ENCODE results near the gene NDUFB6. TPM values are rescaled to one million over a fixed set of nuclear protein-coding genes. Genes with fewer than 3 reads are reported as not detected.
A peak's percentile ranks its signal among the peaks of the same experiment; 100 is the strongest.

The NDUFB6 gene
- total RNA-seq, 1 experiment from 2014 or later: 56.0 TPM

- Mint-ChIP-seq H3K27me3 (ENCODE audit: low read depth) (peaks cover 4% of the 10 kb centered on the region; the same call in 1 of the 2 replicates), H3K27ac (no peak overlapping the region), H3K4me1 (no peaks in the 10 kb centered on the region), H3K36me3 (no peaks in the 10 kb centered on the region), H3K4me3 (no peak overlapping the region), H3K9me3 (peaks cover 10% of the 10 kb centered on the region)
- ChIA-PET CTCF (interaction anchor here (0.7 to 3.2 kb wide), 10 partner anchors 10 to 381 kb away, joined by 3 to 31 read pairs (median 5); partner anchors contain the start of gene TMEM215), POLR2A (no interaction called here)
- no peak for DNase-seq (ENCODE audit: low spot score)
- TF ChIP-seq TP53 (CRISPR knock-in tag; IDR thresholded peaks at IDR 0.05): no peak
- TF ChIP-seq, protein P1, sequence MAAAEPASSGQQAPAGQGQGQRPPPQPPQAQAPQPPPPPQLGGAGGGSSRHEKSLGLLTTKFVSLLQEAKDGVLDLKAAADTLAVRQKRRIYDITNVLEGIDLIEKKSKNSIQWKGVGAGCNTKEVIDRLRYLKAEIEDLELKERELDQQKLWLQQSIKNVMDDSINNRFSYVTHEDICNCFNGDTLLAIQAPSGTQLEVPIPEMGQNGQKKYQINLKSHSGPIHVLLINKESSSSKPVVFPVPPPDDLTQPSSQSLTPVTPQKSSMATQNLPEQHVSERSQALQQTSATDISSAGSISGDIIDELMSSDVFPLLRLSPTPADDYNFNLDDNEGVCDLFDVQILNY (CRISPR knock-in tag; IDR thresholded peaks at IDR 0.05): no peak
- TF ChIP-seq CDX4 (CRISPR knock-in tag; IDR thresholded peaks at IDR 0.05; ENCODE audit: borderline replicate concordance): no peak
- TF ChIP-seq, protein P2, sequence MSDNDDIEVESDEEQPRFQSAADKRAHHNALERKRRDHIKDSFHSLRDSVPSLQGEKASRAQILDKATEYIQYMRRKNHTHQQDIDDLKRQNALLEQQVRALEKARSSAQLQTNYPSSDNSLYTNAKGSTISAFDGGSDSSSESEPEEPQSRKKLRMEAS (CRISPR knock-in tag; IDR thresholded peaks at IDR 0.05): no peak
- no peak for TF ChIP-seq CREM (CRISPR knock-in tag; IDR thresholded peaks at IDR 0.05)
- TF ChIP-seq ZNF317 (CRISPR knock-in tag; IDR thresholded peaks at IDR 0.05; ENCODE audit: borderline replicate concordance, low read depth): no peak
- TF ChIP-seq JUN (CRISPR knock-in tag; IDR thresholded peaks at IDR 0.05): no peak
- TF ChIP-seq, protein P3, sequence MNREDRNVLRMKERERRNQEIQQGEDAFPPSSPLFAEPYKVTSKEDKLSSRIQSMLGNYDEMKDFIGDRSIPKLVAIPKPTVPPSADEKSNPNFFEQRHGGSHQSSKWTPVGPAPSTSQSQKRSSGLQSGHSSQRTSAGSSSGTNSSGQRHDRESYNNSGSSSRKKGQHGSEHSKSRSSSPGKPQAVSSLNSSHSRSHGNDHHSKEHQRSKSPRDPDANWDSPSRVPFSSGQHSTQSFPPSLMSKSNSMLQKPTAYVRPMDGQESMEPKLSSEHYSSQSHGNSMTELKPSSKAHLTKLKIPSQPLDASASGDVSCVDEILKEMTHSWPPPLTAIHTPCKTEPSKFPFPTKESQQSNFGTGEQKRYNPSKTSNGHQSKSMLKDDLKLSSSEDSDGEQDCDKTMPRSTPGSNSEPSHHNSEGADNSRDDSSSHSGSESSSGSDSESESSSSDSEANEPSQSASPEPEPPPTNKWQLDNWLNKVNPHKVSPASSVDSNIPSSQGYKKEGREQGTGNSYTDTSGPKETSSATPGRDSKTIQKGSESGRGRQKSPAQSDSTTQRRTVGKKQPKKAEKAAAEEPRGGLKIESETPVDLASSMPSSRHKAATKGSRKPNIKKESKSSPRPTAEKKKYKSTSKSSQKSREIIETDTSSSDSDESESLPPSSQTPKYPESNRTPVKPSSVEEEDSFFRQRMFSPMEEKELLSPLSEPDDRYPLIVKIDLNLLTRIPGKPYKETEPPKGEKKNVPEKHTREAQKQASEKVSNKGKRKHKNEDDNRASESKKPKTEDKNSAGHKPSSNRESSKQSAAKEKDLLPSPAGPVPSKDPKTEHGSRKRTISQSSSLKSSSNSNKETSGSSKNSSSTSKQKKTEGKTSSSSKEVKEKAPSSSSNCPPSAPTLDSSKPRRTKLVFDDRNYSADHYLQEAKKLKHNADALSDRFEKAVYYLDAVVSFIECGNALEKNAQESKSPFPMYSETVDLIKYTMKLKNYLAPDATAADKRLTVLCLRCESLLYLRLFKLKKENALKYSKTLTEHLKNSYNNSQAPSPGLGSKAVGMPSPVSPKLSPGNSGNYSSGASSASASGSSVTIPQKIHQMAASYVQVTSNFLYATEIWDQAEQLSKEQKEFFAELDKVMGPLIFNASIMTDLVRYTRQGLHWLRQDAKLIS (CRISPR knock-in tag; IDR thresholded peaks at IDR 0.05; ENCODE audit: borderline replicate concordance): no peak
- TF ChIP-seq ETV6 (CRISPR knock-in tag; IDR thresholded peaks at IDR 0.05): no peak
- no peak for TF ChIP-seq ERG (CRISPR knock-in tag; IDR thresholded peaks at IDR 0.05)
- TF ChIP-seq MYBL2 (CRISPR knock-in tag; IDR thresholded peaks at IDR 0.05): no peak
- no peak for TF ChIP-seq ZNF671 (CRISPR knock-in tag; IDR thresholded peaks at IDR 0.05)
- no peak for TF ChIP-seq E2F4 (CRISPR knock-in tag; IDR thresholded peaks at IDR 0.05; ENCODE audit: borderline replicate concordance, low read depth)
- TF ChIP-seq ZNF121 (CRISPR knock-in tag; IDR thresholded peaks at IDR 0.05): no peak
- ATAC-seq: peak; percentile 71
These were observed 16.2 kb upstream of the NDUFB6 start for GRCh38 chr9:32589083-32589723.

DNA sequence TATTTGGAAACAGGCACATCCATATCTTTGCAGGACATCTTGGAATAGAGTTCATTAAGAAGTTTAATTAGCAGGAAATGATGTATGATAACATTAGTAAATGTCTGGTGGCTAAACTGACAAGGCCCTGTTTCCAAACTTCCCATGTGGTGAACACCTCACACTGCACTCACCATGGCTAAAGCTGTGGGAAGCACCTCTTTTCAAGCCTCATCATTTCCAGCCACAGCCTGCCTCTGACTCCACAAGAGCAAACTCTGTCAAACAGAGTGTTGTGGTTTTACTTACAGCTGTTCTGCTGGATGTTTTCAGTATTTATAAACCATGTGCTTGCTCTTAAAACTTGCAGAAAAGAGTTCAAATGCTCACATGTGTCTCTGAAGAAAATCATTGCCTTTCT is 14.9 kb upstream of the NDUFB6 start:
- H3K4me3 Mint-ChIP-seq: no peak overlapping the region
- peaks cover 4% of the 10 kb centered on the region; the same call in 1 of the 2 replicates for H3K27me3 Mint-ChIP-seq (ENCODE audit: low read depth)
- TF ChIP-seq GTF2I (CRISPR knock-in tag; conservative IDR thresholded peaks at IDR 0.05) (no peak), HMGXB4 (CRISPR knock-in tag; IDR thresholded peaks at IDR 0.05) (no peak), TCF7 (CRISPR knock-in tag; IDR thresholded peaks at IDR 0.05; ENCODE audit: low read depth) (no peak), CREM (CRISPR knock-in tag; IDR thresholded peaks at IDR 0.05) (no peak), SP1 (CRISPR knock-in tag; conservative IDR thresholded peaks at IDR 0.05) (no peak)
- TF ChIP-seq, protein P4, sequence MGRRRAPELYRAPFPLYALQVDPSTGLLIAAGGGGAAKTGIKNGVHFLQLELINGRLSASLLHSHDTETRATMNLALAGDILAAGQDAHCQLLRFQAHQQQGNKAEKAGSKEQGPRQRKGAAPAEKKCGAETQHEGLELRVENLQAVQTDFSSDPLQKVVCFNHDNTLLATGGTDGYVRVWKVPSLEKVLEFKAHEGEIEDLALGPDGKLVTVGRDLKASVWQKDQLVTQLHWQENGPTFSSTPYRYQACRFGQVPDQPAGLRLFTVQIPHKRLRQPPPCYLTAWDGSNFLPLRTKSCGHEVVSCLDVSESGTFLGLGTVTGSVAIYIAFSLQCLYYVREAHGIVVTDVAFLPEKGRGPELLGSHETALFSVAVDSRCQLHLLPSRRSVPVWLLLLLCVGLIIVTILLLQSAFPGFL (CRISPR knock-in tag; IDR thresholded peaks at IDR 0.05; ENCODE audit: borderline replicate concordance): no peak
- TF ChIP-seq, protein P1 (CRISPR knock-in tag; IDR thresholded peaks at IDR 0.05): no peak
- ChIA-PET POLR2A (no interaction called here), CTCF (interaction anchor here (1.1 to 3.2 kb wide), 4 partner anchors 8 to 381 kb away, joined by 3 to 31 read pairs (median 13); no protein-coding TSS in a partner anchor)
- peaks cover 10% of the 10 kb centered on the region for H3K9me3 Mint-ChIP-seq
- ATAC-seq (peak; percentile 41; the same call in 1 of the 2 replicates), DNase-seq (ENCODE audit: low spot score) (no peak)
- no peaks in the 10 kb centered on the region for H3K36me3 Mint-ChIP-seq
- no peaks in the 10 kb centered on the region for H3K4me1 Mint-ChIP-seq
- no peak overlapping the region for H3K27ac Mint-ChIP-seq

Measured in WTC11 (cell line).